Posterior cingulate gyrus (tissue), 11 donors: ENCODE measurements around the gene CLEC16A.

Experiments
- DNase-seq, 10 donors: peaks; one replicate each; pipeline versions ENCODE4 v3.0.0 to v3.0.0-alpha.2; 2020 to 2021; ENCODE audit warnings: mixed read lengths in 3 of 10
- intact Hi-C: fragments of 100-400 bp; cut with DNase I; formaldehyde crosslinking; loops from one replicate; pipeline ENCODE4 v1.15.1; 2023

CLEC16A gene

DNA sequence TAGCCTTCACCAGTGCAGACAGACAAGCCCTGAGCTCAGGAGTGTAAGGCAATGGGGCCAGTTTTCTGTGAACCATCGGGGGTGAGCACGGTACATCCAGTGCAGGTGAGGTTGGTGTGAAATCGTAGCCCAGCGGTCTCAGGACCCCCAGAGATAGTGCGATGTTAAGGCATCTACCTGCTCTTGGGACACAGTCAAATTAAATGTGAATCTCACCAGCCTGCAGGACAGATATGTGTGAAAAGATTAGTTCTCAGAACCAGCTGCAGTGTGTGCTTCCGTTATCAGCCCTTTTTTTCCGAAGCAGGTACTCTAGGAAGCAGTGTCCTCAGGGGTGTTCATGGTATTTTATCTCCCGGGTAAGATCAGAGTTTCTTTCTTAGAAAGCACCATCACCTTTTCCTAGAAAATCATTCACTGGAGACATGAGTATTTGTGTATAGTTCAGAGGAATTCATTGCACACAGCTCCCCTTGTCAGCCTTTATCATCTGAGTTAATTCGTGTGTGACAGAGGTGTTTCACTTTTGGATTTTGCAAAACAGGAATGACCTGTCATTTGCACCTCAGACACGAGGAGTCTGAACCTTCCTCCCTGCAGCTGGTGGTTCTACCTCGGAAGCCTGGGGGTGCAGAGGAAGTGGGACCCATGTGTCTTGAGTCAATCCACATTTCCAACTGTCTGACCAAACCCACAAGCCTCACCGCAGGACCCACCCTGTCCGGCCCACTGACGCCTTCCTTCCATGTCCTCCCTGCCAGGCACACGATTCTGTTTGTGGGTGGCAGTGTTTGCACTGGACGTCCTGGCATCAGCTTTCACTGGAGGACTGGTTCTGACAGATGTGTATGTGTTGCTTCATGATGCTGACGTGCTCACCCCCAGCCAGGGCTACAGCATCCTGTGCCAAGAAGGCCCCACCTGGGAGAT, 107.8 kb downstream of the CLEC16A start:
- intact Hi-C loops = no loop called here
- no peak for DNase-seq

DNA sequence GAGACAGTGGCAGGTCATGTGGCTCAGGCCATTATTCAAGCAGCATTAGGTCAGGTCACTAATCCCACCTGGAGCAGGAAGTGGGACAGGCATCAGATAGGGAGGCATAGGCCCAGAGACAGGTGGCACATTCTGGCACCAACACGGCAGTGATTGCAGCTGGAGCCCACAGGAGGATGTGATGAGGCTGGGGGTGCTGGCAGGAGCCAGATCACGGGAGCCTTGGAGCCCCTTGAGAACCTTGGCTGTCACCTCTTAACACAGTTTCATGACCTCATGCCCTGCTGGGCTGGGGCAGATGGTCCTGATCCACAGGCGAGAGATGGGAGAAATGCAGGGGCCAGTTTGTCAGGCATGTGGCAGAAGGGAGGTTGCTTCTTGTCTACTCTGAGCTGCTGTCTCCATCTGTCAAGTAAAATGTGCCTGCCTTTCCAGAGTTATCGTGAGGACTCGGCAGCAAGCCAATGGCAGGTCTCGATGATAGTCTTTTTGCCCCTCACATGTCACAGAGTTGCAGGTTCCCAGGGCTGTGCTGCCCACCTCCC, 109.6 kb downstream of the CLEC16A start:
- intact Hi-C loops = no loop called here
- DNase-seq = no peak

- intact Hi-C loops = no loop called here
- DNase-seq = no peak
Observed at GRCh38 chr16:11056090-11056992, 112.0 kb downstream of the CLEC16A start.

GRCh38 chr16:11056993-11057649, 112.8 kb downstream of the CLEC16A start:
- DNase-seq = peak in 1 of 10 donors; percentile 23
- intact Hi-C loops = no loop called here

GRCh38 chr16:11057711-11058345, 113.5 kb downstream of the CLEC16A start:
- DNase-seq = no peak
- intact Hi-C loops = no loop called here

GRCh38 chr16:11058832-11059231, 114.5 kb downstream of the CLEC16A start:
- intact Hi-C loops = no loop called here
- DNase-seq = no peak

GRCh38 chr16:11059588-11059987, 115.2 kb downstream of the CLEC16A start:
- intact Hi-C loops = no loop called here
- no peak for DNase-seq

GRCh38 chr16:11060364-11060763, 116.0 kb downstream of the CLEC16A start:
- no peak for DNase-seq
- intact Hi-C loops = no loop called here

DNA sequence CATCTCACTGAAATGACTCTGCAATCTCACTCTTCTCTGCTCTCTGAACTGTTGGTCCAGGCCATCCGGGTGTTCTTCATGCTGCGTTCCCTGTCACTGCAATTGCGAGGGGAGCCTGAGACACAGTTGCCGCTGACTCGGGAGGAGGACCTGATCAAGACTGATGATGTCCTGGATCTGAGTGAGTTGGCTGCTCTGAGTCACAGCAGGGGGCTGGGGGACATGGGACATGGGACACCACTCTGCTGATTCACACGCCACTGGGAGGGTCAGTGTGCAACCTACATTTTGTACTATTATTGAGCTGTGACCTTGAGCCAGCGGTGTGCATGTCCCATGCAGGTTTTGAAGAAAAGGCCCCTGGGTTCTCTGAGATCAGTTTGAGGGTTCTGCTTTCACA, 116.5 kb downstream of the CLEC16A start:
- DNase-seq = no peak
- intact Hi-C loops = no loop called here

- intact Hi-C loops = no loop called here
- DNase-seq = no peak
Observed at GRCh38 chr16:11061629-11062270, 117.4 kb downstream of the CLEC16A start.

DNA sequence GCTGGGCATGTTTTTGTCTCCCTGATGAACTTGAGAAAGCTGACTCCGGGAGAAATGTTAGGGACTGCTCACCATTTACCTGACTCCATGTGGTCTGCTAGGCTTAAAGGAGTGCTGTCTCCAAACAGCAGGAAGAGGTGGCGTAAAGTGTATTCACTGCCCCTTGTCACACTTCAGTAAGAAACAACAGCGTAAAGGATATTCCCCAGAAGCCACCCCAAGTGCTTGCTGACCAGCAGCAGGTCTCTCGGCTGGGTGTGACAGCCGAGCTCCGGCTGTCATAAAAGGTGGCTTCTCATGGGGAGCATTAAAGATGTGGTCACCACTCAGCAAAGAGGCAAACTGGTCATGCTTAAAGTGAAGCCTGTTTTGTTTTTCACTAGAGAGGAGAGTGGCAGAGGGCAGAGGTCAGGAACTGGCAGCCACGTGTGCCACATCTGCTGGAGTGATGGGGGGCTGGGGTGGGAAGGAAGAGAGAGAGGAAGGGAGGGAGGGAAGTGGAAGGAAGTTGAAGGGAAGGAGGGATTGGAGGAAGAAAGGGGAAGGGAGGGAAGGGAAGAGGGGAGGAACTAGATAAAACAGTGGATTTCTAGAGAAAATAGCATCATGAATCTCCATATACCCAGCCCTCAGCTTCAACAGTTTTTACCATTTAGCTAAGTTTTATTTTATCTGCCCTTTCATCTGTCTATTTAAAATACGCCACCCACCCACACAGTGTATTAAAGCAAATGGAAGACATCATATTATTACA, 119.3 kb downstream of the CLEC16A start:
- no peak for DNase-seq
- intact Hi-C loops = no loop called here

DNA sequence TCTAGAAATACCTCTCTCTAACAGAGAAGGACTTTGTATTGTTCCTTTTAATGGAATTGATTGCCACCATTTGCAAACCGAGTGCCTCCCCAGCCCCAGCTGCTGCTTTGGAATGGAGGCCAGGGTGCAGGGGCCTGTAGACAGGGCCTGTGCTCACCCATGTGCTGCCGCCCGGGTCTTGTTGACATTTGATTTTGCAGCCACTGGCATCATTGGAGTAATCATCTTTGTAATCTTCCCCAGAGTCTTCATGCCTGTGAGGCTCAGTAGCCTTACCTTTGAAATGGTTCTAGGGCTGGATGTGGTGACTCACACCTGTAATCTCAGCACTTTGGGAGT, 119.8 kb downstream of the CLEC16A start:
- peak in 1 of 10 donors; percentile 45 for DNase-seq
- intact Hi-C loops = no loop called here

DNA sequence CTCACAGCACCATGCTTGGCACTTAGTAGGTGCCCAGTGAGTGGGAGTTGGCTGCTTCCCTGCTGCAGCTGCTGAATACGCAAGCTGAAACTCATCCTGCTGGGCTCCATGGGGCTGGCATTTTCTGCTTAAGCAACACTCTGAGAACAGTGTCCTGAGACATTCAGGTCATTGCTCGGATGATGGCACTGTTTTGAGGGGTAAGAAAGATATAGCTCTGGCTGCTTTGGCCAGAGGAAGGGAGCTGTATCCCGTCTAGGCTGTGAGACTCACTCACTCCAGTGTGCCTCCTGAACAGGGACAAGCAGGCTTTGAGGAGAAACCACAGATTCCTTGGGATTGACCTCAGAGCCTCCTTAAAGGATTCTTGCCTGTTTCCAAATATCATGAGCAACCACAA, 120.5 kb downstream of the CLEC16A start:
- intact Hi-C loops = no loop called here
- DNase-seq = peak in 1 of 10 donors; percentile 23

GRCh38 chr16:11066261-11066870, 122.0 kb downstream of the CLEC16A start:
- intact Hi-C loops = no loop called here
- no peak for DNase-seq

DNA sequence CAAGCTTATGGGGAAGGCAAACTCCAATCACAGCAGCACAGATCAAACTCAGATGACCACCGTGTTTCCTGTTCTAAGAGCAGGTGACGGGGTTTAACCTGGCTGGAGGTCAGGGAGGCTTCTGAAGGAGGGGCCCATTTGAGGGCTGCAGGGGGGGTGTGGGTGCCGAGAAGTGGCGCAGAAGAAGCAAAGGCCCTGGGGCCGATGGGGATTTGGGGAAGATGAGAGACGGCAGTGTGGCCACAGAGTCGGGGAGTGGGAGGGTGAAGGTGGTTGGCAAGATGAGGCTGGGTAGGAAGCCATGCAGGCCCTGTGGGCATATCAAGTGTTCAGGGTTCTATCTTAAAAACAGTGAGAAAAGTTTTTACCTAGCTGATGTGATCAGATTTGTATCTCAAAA, 122.9 kb downstream of the CLEC16A start:
- no peak for DNase-seq
- intact Hi-C loops = no loop called here

GRCh38 chr16:11067697-11068141, 123.4 kb downstream of the CLEC16A start:
- DNase-seq = no peak
- intact Hi-C loops = no loop called here

DNA sequence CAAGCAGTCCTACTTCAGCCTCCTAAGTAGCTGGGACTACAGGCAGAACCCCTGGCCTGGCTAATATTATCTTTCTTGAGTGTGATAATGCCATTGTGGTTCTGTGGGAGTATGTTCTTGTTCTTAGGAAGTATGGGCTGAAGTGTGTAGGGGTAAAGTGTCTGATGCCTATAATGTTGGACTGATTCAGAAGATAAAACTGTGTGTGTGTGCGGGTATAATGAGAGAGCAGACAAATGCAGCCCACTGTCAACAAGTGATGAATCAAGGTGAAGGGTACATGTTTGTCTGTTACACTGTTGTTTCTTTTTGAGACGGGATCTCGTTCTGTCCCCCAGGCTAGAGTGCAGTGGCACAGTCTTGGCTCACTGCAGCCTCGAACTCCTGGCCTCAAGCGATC, 127.5 kb downstream of the CLEC16A start:
- intact Hi-C loops = no loop called here
- DNase-seq = no peak

DNA sequence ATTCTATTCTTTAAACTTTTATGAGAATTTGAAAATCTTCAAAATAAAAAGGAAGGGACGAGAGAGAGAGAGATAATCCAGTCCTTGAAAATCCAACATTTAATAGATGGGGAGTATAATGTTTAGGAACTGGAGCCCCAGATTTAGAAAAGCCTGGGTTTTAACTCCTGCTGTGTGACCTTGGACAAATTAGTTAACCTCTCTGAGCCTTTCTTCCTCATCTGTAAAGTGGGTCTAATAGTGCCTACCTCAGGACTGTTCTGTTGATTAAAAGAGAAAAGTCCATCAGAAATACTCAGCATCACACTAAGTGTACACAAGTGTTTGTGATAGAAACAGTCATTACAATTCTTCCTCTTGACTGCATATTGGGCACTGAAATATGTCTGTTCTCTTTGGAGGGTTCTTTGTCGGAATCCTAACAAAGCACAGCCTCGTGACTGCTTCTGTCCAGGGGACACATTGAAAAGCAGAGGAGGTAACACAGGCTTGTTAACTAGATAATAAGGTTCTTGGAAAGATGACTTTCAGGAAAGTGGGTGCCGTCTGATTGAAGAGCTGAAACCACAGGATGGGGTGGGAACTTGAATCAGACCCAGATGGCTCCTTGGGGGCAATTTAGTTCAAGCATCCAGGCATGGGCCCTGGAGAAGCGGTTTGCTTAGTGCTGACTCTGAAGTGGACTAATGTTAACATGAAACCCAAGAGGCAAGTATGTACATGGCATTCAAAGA, 128.2 kb downstream of the CLEC16A start:
- intact Hi-C loops = no loop called here
- DNase-seq = no peak
